Measurements from ENCODE around the gene GGCX.
"Not testable (repeated sequence)": the region's sequence is repeated elsewhere in the genome, so short reads cannot be mapped to it uniquely, and the experiment has no call there.

The GGCX gene

GRCh38 chr2:85544254-85544691 is 17.0 kb downstream of the GGCX start:
- not testable (repeated sequence) for DNase-seq (ENCODE audit: insufficient read length); FAIRE-seq
- TF ChIP-seq POLR2A (IDR thresholded peaks at IDR 0.05; ENCODE audit: low read depth, low read length): peak; percentile 33; the same call in 1 of the 2 replicates

DNA sequence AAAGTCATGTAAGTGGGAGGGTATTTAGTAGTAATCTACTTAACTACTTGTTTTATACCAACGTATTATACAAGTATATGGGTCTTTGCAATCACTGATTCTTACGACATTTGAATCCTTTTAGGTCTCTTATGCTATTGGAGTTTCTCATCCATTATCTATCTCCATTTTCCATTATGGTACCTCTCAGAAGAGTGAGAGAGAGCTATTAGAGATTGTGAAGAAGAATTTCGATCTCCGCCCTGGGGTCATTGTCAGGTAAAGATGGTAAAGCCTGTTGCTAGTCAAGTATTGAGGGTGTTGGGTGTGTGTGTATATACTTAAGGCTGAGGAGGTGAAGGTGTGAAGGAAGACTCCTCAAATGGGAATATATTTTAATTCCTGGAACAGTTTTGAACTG is 18.5 kb downstream of the GGCX start:
- TF ChIP-seq POLR2A (IDR thresholded peaks at IDR 0.05; ENCODE audit: low read depth, low read length) (no peak), TAF1 (IDR thresholded peaks at IDR 0.05; ENCODE audit: borderline replicate concordance, low read depth, low read length) (no peak), POLR2AphosphoS5 (IDR thresholded peaks at IDR 0.05; ENCODE audit: low read depth, low read length) (no peak)
- DNase-seq (ENCODE audit: insufficient read length) (no peak), FAIRE-seq (no peak)

DNA sequence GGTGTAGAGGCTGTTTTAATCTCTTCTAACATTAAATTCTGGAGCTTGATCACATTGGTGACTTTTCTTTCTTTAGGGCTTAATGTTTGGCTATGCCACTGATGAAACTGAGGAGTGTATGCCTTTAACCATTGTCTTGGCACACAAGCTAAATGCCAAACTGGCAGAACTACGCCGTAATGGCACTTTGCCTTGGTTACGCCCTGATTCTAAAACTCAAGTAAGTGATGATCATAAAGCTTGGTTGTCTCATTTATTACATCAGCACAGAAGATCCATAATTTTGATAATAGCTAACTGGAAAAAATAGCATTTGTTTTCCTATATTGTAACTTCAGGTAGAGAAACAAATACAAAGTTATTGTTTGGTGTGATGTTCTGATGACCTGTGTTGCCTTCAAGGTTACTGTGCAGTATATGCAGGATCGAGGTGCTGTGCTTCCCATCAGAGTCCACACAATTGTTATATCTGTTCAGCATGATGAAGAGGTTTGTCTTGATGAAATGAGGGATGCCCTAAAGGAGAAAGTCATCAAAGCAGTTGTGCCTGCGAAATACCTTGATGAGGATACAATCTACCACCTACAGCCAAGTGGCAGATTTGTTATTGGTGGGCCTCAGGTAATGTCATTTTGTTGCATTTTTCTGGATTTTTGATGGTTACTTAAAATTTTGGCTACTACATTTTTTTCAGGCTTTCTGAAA is 19.4 kb downstream of the GGCX start:
- TF ChIP-seq POLR2AphosphoS5 (IDR thresholded peaks at IDR 0.05; ENCODE audit: low read depth, low read length) (peak; percentile 72; the same call in 1 of the 2 replicates), POLR2A (IDR thresholded peaks at IDR 0.05; ENCODE audit: low read depth, low read length) (peak; percentile 5; the same call in 1 of the 2 replicates), TAF1 (IDR thresholded peaks at IDR 0.05; ENCODE audit: borderline replicate concordance, low read depth, low read length) (no peak)
- DNase-seq (ENCODE audit: insufficient read length) (no peak), FAIRE-seq (no peak)

- FAIRE-seq: no peak
- DNase-seq (ENCODE audit: insufficient read length): no peak
- TF ChIP-seq TAF1 (IDR thresholded peaks at IDR 0.05; ENCODE audit: borderline replicate concordance, low read depth, low read length): no peak
- no peak for TF ChIP-seq POLR2A (IDR thresholded peaks at IDR 0.05; ENCODE audit: low read depth, low read length)
- TF ChIP-seq POLR2AphosphoS5 (IDR thresholded peaks at IDR 0.05; ENCODE audit: low read depth, low read length): no peak
Observed at GRCh38 chr2:85541262-85541661, 20.0 kb downstream of the GGCX start.

DNA sequence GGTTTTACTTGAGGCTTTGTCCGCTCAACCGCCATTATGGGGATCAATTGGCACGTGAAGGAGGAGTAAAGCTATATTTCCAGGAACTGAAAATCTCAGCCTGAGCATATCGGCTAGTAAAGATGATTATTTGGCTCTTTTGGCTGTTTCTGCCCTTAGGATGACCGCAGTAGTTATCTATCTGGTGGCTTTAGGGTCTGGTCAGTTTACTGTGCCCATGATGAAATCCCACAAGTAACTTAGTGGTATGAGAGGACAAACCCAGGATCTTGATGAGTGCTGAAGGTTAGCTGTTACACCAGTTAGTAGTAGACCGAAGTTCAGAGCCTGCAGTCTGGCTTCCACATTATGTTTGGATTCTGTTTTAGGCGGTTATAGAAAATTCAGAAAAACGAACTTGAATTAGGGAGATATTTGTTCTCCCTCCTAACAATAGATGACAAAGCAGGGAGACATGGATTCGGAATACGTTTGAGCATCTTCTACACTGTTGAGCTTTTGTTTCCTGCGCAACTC is 21.1 kb downstream of the GGCX start:
- TF ChIP-seq TAF1 (IDR thresholded peaks at IDR 0.05; ENCODE audit: borderline replicate concordance, low read depth, low read length) (no peak), POLR2AphosphoS5 (IDR thresholded peaks at IDR 0.05; ENCODE audit: low read depth, low read length) (no peak)
- DNase-seq (ENCODE audit: insufficient read length) (no peak), FAIRE-seq (no peak)

GRCh38 chr2:85539361-85540132 is 21.7 kb downstream of the GGCX start:
- TF ChIP-seq TAF1 (IDR thresholded peaks at IDR 0.05; ENCODE audit: borderline replicate concordance, low read depth, low read length) (no peak), POLR2A (IDR thresholded peaks at IDR 0.05; ENCODE audit: low read depth, low read length) (no peak; the same call in 1 of the 2 replicates), POLR2AphosphoS5 (IDR thresholded peaks at IDR 0.05; ENCODE audit: low read depth, low read length) (no peak)
- DNase-seq (ENCODE audit: insufficient read length) (peak; percentile 50), FAIRE-seq (peak; percentile 86)

DNA sequence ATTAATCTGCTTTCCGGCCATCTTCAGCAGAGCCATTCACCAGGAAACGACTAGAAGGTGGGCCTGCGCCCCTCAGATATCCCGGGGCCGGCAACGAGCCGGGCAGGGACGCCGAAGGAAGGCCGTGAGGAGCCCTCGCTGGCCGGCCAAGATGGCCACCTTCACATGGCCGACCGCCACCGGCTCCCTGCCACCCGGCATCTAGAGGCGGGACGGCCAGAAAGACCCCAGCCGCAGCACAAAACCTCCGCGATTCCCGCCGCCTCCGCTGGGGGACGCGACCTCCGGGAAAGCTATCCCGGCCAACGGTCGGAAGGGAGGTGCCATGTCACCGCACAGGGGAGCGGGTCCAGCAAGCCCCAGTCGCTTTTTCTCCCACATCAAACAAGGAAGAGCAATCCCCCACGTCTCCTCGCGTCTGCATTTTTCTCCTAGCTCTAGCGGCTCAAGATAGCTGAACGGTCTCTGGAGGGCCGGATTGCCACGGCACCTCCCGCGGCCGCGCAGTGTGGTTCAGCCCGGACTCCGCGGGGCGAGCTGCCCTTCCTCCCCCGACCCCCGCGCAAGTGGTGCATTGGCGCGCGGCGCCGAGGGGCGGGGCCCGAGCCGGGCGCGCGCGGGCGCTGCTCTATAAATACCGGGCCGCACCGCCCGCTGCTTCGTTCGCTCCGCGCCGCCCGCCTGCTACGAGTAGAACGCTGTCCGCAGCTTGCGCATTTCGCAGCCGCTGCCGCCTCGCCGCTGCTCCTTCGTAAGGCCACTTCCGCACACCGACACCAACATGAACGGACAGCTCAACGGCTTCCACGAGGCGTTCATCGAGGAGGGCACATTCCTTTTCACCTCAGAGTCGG is 22.6 kb downstream of the GGCX start, which contains the start of gene MAT2A:
TSS of gene MAT2A (plus strand) at position 662 of the 854 bp plus-strand sequence. CDS start at position 782, 120 bp downstream.
- peak; percentile 77 for DNase-seq (ENCODE audit: insufficient read length)
- TF ChIP-seq TAF1 (IDR thresholded peaks at IDR 0.05; ENCODE audit: borderline replicate concordance, low read depth, low read length) (peak; percentile 97), POLR2A (IDR thresholded peaks at IDR 0.05; ENCODE audit: low read depth, low read length) (peak; percentile 99), POLR2AphosphoS5 (IDR thresholded peaks at IDR 0.05; ENCODE audit: low read depth, low read length) (peak; percentile 100)
- FAIRE-seq: peak; percentile 83

- DNase-seq (ENCODE audit: insufficient read length) (no peak), FAIRE-seq (no peak)
- TF ChIP-seq POLR2A (IDR thresholded peaks at IDR 0.05; ENCODE audit: low read depth, low read length): no peak; the same call in none of the 2 replicates
- 0 out of 2 replicates have a peak, but pooled peaks have one; percentile 8 for TF ChIP-seq TAF1 (IDR thresholded peaks at IDR 0.05; ENCODE audit: borderline replicate concordance, low read depth, low read length)
- TF ChIP-seq POLR2AphosphoS5 (IDR thresholded peaks at IDR 0.05; ENCODE audit: low read depth, low read length): peak; percentile 25; the same call in 1 of the 2 replicates
Observed at GRCh38 chr2:85537600-85538506, 23.4 kb downstream of the GGCX start.

GRCh38 chr2:85536479-85536878 is 24.8 kb downstream of the GGCX start:
- no peak for FAIRE-seq
- no peak for DNase-seq (ENCODE audit: insufficient read length)
- TF ChIP-seq POLR2A (IDR thresholded peaks at IDR 0.05; ENCODE audit: low read depth, low read length) (no peak), TAF1 (IDR thresholded peaks at IDR 0.05; ENCODE audit: borderline replicate concordance, low read depth, low read length) (no peak), POLR2AphosphoS5 (IDR thresholded peaks at IDR 0.05; ENCODE audit: low read depth, low read length) (no peak)

DNA sequence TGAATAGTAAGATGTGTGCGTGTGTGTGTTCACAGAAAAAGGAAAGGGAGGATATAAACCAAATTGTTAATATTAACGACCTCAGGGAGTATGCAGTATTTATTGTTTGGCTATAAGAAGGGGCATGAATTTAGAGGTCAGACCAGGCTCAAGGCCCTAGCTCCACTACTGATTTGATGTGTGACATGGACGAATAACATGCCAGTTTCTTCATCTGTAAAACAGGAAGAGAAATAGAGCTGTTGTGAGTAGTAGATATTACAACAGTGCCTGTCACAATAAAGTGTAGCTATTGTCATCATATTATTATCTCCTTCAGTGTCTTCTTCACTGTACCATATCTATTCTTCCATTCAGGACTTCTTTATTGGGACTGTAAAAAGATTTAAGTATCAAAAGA is 26.4 kb downstream of the GGCX start:
- TF ChIP-seq POLR2A (IDR thresholded peaks at IDR 0.05; ENCODE audit: low read depth, low read length): no peak
- TF ChIP-seq TAF1 (IDR thresholded peaks at IDR 0.05; ENCODE audit: borderline replicate concordance, low read depth, low read length): no peak
- no peak for TF ChIP-seq POLR2AphosphoS5 (IDR thresholded peaks at IDR 0.05; ENCODE audit: low read depth, low read length)
- no peak for FAIRE-seq
- no peak for DNase-seq (ENCODE audit: insufficient read length)
